ENCODE data around the gene RHEBL1. TPM values are rescaled to one million over a fixed set of nuclear protein-coding genes. Genes with fewer than 3 reads are reported as not detected.

Gene RHEBL1
- polyA plus RNA-seq, 4 donors, result 0.61 to 1.4 (median 1.2) TPM; not detected in 1

DNA sequence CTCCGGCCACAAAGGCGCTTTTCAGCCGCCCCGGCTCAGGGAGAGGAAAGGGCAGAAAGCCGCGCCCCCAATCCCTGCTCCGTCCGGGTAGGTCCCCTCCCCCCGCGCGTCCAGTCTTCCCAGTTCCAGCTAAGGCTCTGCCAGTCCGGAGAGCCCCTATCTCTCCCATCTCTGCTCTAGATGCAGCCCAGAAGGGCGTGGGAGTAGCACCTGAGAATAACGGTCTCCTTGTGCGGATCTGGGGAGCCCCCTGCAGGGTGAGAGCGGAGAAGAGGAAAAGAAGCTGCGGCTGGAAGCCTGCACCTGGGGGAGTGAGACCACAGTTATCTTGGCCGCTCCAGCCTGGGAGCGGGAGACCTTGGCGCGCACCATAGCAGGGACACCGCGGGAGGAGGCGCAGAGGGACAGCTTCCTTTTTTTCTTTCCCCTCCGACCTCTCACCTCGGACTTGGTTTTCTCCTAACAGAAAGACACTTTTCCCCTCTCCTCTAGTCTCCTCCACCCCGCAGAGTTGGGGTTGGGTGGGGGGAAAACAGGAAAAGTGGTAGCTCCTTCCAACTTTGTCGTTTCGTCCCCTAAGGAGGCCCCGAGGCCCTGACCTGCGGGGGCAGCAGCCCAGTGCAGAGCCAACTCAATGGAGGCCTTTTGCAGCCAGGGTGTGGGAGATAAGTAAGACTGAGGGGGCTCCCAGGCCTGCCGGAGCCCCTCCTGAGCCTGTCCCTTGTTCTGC lies 22.5 kb upstream of the RHEBL1 start:
- peaks cover 0 to 10% (median 5%) of the 10 kb centered on the region in 3 donors for H3K36me3 ChIP-seq (ENCODE audit: control insufficient read depth in 3 of 3, insufficient read depth in 2 of 3, low read depth in 1 of 3, low read length in 3 of 3)
- 2 to 6% (median 4%) methylated on average over 31 to 32 of the region's 32 CpGs for WGBS, 3 donors
- no peak overlapping the region for H3K4me3 ChIP-seq (ENCODE audit: low read depth in 1 of 3, low read length in 3 of 3)
- H3K27me3 ChIP-seq (ENCODE audit: control insufficient read depth in 3 of 3, insufficient read depth in 3 of 3, low read length in 3 of 3), result peaks cover 9 to 73% (median 22%) of the 10 kb centered on the region in 3 donors
- H3K27ac ChIP-seq (ENCODE audit: low read depth in 1 of 3, low read length in 2 of 3), result no peak overlapping the region
- DNase-seq (peak in 1 of 2 donors; percentile 40), FAIRE-seq (no peak)
- peaks cover 0 to 40% (median 3%) of the 10 kb centered on the region in 3 donors for H3K4me1 ChIP-seq (ENCODE audit: control insufficient read depth in 3 of 3, insufficient read depth in 2 of 3, low read depth in 1 of 3, low read length in 2 of 3)
- H3K9me3 ChIP-seq (ENCODE audit: control insufficient read depth in 2 of 2, insufficient read depth in 1 of 2, low read depth in 1 of 2, low read length in 1 of 2), result peaks cover 0 to 2% of the 10 kb centered on the region in 2 donors

DNA sequence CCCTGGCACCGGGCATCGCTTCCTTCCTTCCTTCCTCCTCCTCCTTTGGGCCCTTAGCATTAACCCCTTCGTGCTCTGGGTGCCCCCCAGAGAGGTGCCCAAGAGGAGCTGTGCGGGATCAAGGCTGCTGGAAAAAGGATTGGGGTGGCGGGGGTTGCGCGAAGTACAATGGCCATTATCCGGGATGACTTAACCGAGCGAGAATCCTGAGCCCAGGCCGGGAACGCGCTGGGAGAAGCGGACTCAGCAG lies 22.0 kb upstream of the RHEBL1 start:
- Histone ChIP-seq H3K27ac (ENCODE audit: low read depth in 1 of 3, low read length in 2 of 3) (no peak overlapping the region), H3K4me3 (ENCODE audit: low read depth in 1 of 3, low read length in 3 of 3) (no peak overlapping the region), H3K9me3 (ENCODE audit: control insufficient read depth in 2 of 2, insufficient read depth in 1 of 2, low read depth in 1 of 2, low read length in 1 of 2) (peaks cover 0 to 2% of the 10 kb centered on the region in 2 donors), H3K36me3 (ENCODE audit: control insufficient read depth in 3 of 3, insufficient read depth in 2 of 3, low read depth in 1 of 3, low read length in 3 of 3) (peaks cover 0 to 5% (median under 1%) of the 10 kb centered on the region in 3 donors), H3K4me1 (ENCODE audit: control insufficient read depth in 3 of 3, insufficient read depth in 2 of 3, low read depth in 1 of 3, low read length in 2 of 3) (peaks cover 0 to 40% (median 3%) of the 10 kb centered on the region in 3 donors), H3K27me3 (ENCODE audit: control insufficient read depth in 3 of 3, insufficient read depth in 3 of 3, low read length in 3 of 3) (peaks cover 9 to 73% (median 22%) of the 10 kb centered on the region in 3 donors)
- FAIRE-seq (no peak), DNase-seq (no peak)
- 3 to 5% (median 3%) methylated on average over 14 of the region's 14 CpGs for WGBS, 3 donors

DNA sequence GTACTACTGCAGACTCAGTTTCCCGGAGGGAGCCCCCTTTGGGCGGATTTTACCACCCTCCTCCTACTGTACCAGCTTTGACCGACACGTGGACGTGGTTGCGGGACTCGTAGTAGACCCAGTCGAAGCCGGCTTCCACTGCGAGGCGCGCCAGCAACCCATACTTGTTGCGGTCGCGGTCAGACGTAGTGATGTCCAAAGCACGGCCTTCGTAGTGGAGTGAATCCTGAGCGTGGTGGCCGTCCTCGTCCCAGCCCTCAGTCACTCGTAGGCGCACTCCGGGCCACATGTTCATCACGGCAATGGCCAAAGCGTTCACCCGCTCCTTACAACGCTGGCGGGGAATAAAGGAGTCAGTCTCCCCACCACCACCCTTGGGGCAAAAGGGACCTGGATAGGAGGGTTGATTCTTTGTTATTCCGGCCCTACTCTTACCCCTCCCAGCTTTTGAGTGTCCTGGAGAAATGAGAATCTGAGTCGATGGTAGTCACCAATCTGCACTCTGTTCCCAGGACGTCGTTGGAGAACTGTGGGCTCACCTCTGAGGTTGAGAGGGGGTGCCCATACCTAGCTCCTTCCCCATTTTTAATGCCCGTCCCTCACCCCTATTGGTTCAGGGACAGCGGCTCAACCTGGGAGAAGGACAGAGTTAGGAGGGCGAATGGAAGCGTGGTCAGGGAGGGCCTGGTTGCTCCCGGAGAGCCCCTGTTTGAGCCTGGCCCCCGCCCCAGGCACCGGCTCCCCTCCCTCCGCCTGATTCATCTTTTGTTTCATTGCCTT lies 21.5 kb upstream of the RHEBL1 start:
- Histone ChIP-seq H3K27ac (ENCODE audit: low read depth in 1 of 3, low read length in 2 of 3) (no peak overlapping the region), H3K27me3 (ENCODE audit: control insufficient read depth in 3 of 3, insufficient read depth in 3 of 3, low read length in 3 of 3) (peaks cover 9 to 73% (median 22%) of the 10 kb centered on the region in 3 donors), H3K4me1 (ENCODE audit: control insufficient read depth in 3 of 3, insufficient read depth in 2 of 3, low read depth in 1 of 3, low read length in 2 of 3) (peaks cover 0 to 40% (median 3%) of the 10 kb centered on the region in 3 donors), H3K36me3 (ENCODE audit: control insufficient read depth in 3 of 3, insufficient read depth in 2 of 3, low read depth in 1 of 3, low read length in 3 of 3) (peaks cover 0 to 3% (median 0%) of the 10 kb centered on the region in 3 donors), H3K4me3 (ENCODE audit: low read depth in 1 of 3, low read length in 3 of 3) (no peak overlapping the region), H3K9me3 (ENCODE audit: control insufficient read depth in 2 of 2, insufficient read depth in 1 of 2, low read depth in 1 of 2, low read length in 1 of 2) (peaks cover 0 to 2% of the 10 kb centered on the region in 2 donors)
- WGBS, 3 donors, result 16 to 27% (median 17%) methylated on average over 41 of the region's 41 CpGs
- DNase-seq, result no peak
- FAIRE-seq, result no peak

DNA sequence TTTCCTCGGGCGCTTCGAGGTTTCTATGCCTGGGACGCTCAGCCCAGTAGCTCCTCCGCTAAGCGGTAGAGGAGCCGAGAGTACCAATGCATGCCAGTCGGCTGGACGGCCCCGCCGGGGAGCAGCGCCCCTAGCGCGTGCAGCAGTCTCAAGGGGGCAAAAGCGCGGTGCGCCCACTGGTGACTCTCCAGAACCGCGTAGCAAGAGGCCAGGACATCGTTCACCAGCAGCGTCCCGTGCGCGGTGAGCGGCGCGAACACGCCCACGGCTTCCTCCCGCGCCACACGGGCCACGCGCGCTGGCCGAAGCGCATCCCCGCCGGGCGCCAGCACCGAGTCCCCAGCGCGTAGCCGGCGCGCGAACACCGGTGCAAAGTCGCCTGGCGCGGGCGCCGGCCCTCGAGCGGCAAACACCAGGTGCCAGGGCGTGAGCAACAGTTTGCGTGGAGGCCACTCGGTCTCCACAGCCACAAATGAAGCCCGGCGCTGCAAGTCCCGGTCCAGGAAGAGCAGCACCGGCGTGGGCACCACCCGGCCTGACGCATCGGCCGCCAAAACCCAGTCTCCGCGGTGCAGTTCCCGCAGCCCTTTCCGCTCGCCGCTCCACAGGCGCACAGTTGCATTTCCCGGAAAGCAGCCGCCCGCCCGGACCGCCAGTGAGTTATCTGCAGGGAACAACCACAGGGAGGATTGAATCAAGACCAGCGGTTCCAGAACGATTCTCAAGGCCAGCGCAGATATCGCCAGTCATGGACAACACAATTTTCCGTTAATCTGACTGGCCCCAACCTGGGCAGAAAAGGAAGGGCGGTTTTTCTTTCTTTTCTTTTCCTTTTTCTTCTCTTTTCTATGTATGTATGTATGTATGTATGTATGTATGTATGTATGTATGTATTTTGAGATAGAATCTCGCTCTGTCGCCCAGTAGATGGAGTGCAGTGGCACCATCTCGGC lies 20.3 kb upstream of the RHEBL1 start:
- H3K27me3 ChIP-seq (ENCODE audit: control insufficient read depth in 3 of 3, insufficient read depth in 3 of 3, low read length in 3 of 3), result peaks cover 9 to 68% (median 22%) of the 10 kb centered on the region in 3 donors
- H3K4me1 ChIP-seq (ENCODE audit: control insufficient read depth in 3 of 3, insufficient read depth in 2 of 3, low read depth in 1 of 3, low read length in 2 of 3), result peaks cover 0 to 40% (median 3%) of the 10 kb centered on the region in 3 donors
- no peaks in the 10 kb centered on the region for H3K36me3 ChIP-seq (ENCODE audit: control insufficient read depth in 3 of 3, insufficient read depth in 2 of 3, low read depth in 1 of 3, low read length in 3 of 3)
- DNase-seq (peak in 1 of 2 donors; percentile 49), FAIRE-seq (no peak)
- H3K27ac ChIP-seq (ENCODE audit: low read depth in 1 of 3, low read length in 2 of 3), result no peak overlapping the region
- H3K4me3 ChIP-seq (ENCODE audit: low read depth in 1 of 3, low read length in 3 of 3), result peak overlapping the region in 2 of 3 donors; percentile 8 to 28
- 2 to 3% (median 3%) methylated on average over 68 to 88 of the region's 88 CpGs for WGBS, 3 donors
- peaks cover 0 to 2% of the 10 kb centered on the region in 2 donors for H3K9me3 ChIP-seq (ENCODE audit: control insufficient read depth in 2 of 2, insufficient read depth in 1 of 2, low read depth in 1 of 2, low read length in 1 of 2)

DNA sequence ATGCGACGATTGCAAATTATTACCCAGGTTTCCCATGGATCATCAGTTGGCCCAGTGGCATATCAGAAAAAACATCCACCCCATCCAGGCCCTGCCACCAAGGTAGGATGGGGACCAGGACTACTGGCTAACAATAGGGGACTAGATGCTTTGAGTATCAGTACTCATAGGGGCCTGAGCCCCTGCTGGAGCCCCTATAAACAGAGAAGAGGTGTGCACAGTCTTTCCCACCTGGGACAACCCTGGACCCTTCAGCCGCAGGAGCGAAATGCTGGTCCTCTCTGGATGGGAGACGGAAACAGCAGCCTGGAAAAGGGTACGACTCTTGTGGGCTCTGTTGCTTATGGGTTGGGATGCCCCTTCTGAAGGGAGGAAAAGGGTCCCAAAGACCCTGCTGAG lies 19.2 kb upstream of the RHEBL1 start:
- no peak for FAIRE-seq
- H3K4me3 ChIP-seq (ENCODE audit: low read depth in 1 of 3, low read length in 3 of 3), result no peak overlapping the region
- peaks cover 9 to 57% (median 16%) of the 10 kb centered on the region in 3 donors for H3K27me3 ChIP-seq (ENCODE audit: control insufficient read depth in 3 of 3, insufficient read depth in 3 of 3, low read length in 3 of 3)
- H3K9me3 ChIP-seq (ENCODE audit: control insufficient read depth in 2 of 2, insufficient read depth in 1 of 2, low read depth in 1 of 2, low read length in 1 of 2), result peaks cover 0 to 2% of the 10 kb centered on the region in 2 donors
- H3K36me3 ChIP-seq (ENCODE audit: control insufficient read depth in 3 of 3, insufficient read depth in 2 of 3, low read depth in 1 of 3, low read length in 3 of 3), result no peaks in the 10 kb centered on the region
- H3K4me1 ChIP-seq (ENCODE audit: control insufficient read depth in 3 of 3, insufficient read depth in 2 of 3, low read depth in 1 of 3, low read length in 2 of 3), result peaks cover 0 to 31% (median 3%) of the 10 kb centered on the region in 3 donors
- DNase-seq, result no peak
- H3K27ac ChIP-seq (ENCODE audit: low read depth in 1 of 3, low read length in 2 of 3), result no peak overlapping the region
- WGBS, 3 donors, result 49 to 58% (median 56%) methylated on average over 6 of the region's 6 CpGs

DNA sequence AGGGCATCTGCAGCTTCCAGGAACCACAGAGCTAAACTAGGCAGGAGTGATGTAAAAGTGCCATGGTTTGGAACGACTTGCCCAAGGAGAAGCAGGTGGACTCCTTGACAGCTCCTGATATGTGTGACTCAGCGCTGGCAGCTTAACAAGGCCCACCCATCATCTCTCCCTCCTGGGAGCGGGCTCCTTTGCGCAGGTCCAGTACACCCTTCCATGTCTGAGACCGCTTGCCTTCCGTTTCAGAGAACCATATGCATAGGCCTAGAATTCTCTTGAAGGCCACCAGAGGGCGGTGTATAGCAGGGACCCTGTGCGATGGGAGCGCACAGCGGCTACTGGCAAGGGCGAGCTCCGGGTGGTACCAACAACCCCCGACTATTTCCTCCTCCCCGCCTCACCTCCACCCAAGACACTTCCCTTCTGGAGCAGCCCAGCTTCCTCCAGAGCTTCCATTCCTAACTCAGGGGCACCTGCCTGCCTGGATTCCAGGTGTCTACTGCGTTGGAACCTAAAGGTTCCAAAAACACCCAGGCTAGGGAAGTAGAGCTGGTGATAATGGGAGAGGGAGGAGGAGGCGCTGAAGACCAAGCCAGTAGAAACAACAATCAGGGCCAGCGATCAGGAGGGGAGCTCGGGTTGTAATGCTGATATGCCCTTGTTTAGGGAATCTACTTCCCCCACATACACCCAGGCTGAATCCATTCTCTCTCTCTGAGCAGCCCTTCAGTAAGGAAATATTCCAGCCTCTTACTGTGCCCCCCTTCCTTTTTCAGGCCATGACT lies 18.6 kb upstream of the RHEBL1 start:
- DNase-seq (peak; percentile 80 to 89), FAIRE-seq (no peak)
- 1 to 3% (median 2%) methylated on average over 16 to 18 of the region's 18 CpGs for WGBS, 3 donors
- Histone ChIP-seq H3K4me1 (ENCODE audit: control insufficient read depth in 3 of 3, insufficient read depth in 2 of 3, low read depth in 1 of 3, low read length in 2 of 3) (peaks cover 0 to 26% (median 3%) of the 10 kb centered on the region in 3 donors), H3K9me3 (ENCODE audit: control insufficient read depth in 2 of 2, insufficient read depth in 1 of 2, low read depth in 1 of 2, low read length in 1 of 2) (peaks cover 0 to 2% of the 10 kb centered on the region in 2 donors), H3K27me3 (ENCODE audit: control insufficient read depth in 3 of 3, insufficient read depth in 3 of 3, low read length in 3 of 3) (peaks cover 9 to 51% (median 13%) of the 10 kb centered on the region in 3 donors), H3K4me3 (ENCODE audit: low read depth in 1 of 3, low read length in 3 of 3) (no peak overlapping the region), H3K36me3 (ENCODE audit: control insufficient read depth in 3 of 3, insufficient read depth in 2 of 3, low read depth in 1 of 3, low read length in 3 of 3) (no peaks in the 10 kb centered on the region), H3K27ac (ENCODE audit: low read depth in 1 of 3, low read length in 2 of 3) (no peak overlapping the region)

DNA sequence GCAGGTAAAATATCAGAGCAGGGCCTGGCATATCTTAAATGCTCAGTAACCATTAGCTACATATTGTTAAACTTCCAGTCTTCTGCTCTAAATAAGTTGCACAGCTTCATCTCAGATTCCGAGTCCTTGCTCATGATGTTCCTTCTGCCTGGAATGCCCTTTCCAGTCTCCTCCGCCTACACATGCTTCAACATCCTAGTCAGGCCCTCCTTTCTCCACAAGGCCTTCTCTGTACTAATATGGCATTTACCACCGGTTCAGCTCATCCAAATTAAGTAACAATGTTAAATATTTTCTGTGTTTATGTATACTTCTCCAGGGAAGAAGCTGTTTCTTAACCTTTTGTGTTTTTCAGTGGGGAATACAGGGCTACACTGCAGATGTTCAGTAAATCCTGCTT lies 16.3 kb upstream of the RHEBL1 start:
- FAIRE-seq (no peak), DNase-seq (no peak)
- Histone ChIP-seq H3K27me3 (ENCODE audit: control insufficient read depth in 3 of 3, insufficient read depth in 3 of 3, low read length in 3 of 3) (peaks cover 3 to 32% (median 10%) of the 10 kb centered on the region in 3 donors), H3K4me3 (ENCODE audit: low read depth in 1 of 3, low read length in 3 of 3) (no peak overlapping the region), H3K27ac (ENCODE audit: low read depth in 1 of 3, low read length in 2 of 3) (no peak overlapping the region), H3K4me1 (ENCODE audit: control insufficient read depth in 3 of 3, insufficient read depth in 2 of 3, low read depth in 1 of 3, low read length in 2 of 3) (peaks cover 0 to 13% (median 3%) of the 10 kb centered on the region in 3 donors), H3K9me3 (ENCODE audit: control insufficient read depth in 2 of 2, insufficient read depth in 1 of 2, low read depth in 1 of 2, low read length in 1 of 2) (peaks cover 0 to 2% of the 10 kb centered on the region in 2 donors), H3K36me3 (ENCODE audit: control insufficient read depth in 3 of 3, insufficient read depth in 2 of 3, low read depth in 1 of 3, low read length in 3 of 3) (no peaks in the 10 kb centered on the region)
- 77 to 84% (median 82%) methylated on average over 3 of the region's 3 CpGs for WGBS, 3 donors
